HG02623 (cell line): Measurements from ENCODE around the gene CLEC18A.
"Not testable (repeated sequence)": the region's sequence is repeated elsewhere in the genome, so short reads cannot be mapped to it uniquely, and the experiment has no call there.

ENCODE experiments used
- ATAC-seq: cut with Tn5 transposase; IDR thresholded peaks from one replicate; pipeline ENCODE4 v1.9.1; 2021; ENCODE audit warnings: moderate library complexity; ENCODE audit not compliant: unreplicated experiment

CLEC18A gene

DNA sequence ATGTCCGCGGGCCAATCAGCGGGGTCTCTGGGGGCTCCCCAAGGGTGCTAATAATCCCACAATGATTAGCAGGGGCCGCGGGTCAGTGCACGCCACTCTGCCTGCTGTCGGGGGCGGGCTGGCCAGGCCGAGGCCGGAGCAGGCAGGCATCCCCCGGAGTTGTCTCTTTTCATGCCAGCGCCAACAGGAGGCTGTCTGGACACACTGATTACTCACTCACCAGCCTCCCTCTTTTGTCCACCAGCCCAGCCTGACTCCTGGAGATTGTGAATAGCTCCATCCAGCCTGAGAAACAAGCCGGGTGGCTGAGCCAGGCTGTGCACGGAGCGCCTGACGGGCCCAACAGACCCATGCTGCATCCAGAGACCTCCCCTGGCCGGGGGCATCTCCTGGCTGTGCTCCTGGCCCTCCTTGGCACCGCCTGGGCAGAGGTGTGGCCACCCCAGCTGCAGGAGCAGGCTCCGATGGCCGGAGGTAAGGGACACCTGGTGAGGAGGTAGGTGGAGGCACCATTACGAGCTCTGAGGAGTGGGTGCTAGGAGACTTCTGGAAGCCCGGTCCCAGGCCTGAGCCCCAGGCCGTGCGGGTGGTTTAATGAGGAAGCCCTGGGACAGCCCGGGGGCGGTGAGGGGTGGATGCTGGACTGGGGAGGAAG is at the start of gene CLEC18A:
TSS of gene CLEC18A (plus strand) at position 318 of the 655 bp plus-strand sequence. CDS start at position 351, 33 bp downstream.
- not testable (repeated sequence) for ATAC-seq

- no peak for ATAC-seq
Observed at GRCh38 chr16:69903865-69904415, 47.2 kb upstream of the CLEC18A start.

DNA sequence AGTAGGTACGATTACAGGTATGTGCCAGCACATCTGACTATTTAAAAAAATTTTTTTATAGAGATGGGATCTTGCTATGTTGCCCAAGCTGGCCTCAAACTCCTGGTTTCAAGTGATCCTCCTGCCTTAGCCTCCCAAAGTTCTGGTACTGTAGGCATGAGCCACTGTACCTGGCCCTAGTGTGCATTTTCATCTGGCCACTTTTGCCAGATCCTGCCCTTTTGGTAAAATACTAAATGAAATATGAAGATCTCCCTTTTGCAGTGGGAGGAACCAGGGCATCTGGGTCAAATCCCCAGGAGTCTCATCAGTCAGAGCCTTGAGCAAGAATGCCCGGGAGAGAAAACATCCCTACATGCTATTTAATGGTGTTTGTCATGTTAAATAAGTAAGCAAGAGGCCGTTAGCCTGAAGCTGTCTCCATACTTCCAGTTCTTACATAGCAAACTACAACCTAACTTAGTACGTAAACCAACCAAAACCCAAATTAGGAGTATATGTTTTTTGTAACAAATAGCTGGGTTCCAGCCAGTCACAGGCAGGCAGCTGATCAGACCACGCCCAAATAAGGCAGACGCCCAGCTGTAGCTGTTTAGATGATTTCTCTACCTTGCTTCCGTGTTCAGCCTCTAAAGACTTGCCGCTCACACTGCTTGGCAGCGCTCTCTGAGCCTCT is 46.5 kb upstream of the CLEC18A start:
- no peak for ATAC-seq

DNA sequence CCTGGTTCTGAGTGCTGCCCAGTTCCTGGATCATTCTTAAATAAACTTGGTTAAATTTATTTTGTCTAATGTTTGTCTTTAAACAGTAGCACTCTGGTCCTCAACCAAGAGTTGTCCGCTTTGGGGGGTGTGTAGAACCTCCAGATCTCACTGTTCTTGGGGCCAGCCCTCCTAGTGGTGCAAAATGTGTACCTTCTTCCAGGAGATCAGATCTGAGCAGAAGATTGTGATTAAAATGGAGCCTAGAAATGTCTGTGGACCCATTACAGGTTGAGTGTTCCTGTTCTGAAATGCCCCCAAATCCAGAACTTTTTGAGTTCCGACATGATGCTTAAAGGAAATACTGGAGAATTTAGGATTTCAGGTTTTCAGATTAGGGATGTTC is 46.0 kb upstream of the CLEC18A start:
- ATAC-seq, result no peak

DNA sequence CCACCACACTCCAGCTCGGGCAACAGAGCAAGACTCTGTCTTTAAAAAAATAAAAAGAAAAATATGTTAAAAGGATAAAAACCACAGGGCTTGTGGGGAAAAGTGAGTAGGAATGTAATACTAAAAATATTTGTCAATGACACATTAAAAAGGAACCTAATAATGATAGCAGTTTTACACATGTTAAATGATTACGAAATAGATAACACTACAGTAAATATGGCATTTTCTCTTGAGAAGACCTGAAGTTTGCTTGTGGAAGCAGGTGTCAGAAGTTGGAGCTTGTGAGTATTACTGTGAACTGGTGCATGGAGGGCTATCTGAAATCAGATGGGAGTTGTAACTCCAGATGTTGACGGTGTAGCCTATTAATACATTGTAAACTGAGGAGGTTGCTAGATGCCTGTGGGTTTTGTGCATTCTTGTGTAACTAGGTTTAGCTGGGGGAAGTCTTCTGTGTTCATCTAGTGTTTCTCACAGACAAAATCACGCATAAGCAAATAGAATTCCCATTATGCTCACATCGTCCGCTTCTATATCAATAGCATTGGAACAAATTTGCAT is 44.2 kb upstream of the CLEC18A start:
- ATAC-seq, result no peak

DNA sequence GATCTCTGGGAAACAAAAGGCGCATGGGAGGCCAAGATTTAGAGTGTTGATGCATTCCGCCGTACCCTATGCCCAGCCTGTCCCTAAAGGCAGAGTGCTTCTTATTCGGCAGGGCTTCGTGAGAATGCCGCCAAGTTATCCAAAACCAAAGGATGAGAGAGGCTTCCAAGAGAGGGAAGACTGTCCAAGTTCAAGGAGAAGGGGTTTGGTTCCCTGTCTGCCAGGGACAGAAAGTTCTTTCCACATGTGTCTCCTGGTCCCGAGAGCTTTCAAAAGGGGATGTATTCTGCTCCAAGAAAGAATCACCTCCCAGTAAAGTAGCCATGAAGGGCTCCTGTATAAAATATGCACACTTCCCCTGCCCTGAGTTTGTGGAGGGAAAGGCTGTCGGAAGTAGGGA is 42.1 kb upstream of the CLEC18A start:
- no peak for ATAC-seq

DNA sequence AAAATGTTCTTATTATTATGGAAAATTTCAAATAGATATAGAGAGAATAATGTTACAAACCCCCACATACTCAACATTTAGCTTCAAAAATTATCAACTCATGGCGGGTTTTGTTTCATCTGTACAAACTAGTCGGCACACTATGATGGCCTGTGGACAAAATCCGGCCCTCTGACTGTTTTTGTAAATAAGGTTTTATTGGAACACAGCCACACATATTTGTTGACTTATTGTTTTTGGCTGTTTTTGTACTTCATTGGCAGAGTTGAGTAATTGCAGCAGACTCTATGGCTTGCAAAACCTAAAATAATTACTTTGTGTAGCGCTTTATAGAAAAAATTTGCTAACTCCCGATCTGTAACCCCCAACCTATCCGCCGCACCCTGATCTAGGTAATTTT is 41.4 kb upstream of the CLEC18A start:
- ATAC-seq, result no peak

GRCh38 chr16:69910964-69911363 is 40.2 kb upstream of the CLEC18A start:
- ATAC-seq, result no peak

GRCh38 chr16:69916462-69916861 is 34.7 kb upstream of the CLEC18A start:
- no peak for ATAC-seq

DNA sequence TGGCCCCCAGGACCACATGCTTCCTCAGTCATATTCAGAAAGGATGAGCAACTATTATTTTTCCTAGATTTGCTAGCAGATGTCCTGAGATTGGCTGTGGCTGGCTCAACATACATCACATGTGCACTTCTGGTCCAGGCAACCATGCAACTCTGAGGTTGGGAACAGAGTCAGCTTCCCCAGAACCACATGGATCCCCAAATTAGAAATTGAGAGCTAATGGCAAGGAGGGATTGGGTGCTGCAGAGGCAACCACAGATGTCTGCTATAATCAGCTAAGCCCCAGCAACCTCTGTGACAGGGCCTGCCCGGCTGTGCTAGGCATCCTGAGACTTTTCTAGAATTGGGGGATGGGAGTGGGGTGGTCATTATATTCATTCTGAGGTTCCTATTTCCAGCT is 33.8 kb upstream of the CLEC18A start:
- no peak for ATAC-seq

DNA sequence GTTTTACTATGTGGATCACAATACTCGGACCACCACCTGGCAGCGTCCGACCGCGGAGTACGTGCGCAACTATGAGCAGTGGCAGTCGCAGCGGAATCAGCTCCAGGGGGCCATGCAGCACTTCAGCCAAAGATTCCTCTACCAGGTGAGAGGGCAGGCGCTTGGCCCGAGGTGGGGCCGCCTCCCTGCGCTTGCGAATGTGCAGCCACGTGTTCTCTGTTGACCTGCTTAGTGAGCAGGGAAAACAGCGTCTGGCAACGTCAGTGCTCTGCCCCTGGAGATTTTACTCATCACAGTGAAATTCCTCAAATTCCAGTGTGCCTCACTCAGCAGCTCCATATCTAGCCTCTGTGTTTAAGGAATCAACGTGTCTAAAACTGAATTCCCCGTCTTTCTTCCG is 33.4 kb upstream of the CLEC18A start:
- no peak for ATAC-seq

GRCh38 chr16:69918241-69918640 is 32.9 kb upstream of the CLEC18A start:
- ATAC-seq, result no peak

DNA sequence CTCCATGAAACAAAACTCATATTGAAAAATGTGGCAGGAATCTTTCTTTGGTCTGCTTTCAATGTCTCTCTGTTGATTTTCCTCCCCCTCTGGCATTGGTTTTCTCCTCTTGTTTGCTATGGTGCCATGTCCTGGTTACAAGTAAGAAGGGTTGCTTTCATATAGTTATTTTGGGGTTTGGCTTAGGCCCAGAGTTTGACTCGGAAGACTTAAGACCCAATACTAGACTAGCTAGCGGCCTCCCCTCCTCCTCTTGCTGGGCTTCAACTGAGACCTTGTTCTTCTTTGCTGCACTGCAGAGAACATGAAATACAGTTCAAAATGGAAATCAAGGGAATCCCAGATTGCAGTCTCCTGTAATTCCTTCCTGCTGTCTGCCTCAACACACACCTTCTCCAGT is 30.0 kb upstream of the CLEC18A start:
- no peak for ATAC-seq

DNA sequence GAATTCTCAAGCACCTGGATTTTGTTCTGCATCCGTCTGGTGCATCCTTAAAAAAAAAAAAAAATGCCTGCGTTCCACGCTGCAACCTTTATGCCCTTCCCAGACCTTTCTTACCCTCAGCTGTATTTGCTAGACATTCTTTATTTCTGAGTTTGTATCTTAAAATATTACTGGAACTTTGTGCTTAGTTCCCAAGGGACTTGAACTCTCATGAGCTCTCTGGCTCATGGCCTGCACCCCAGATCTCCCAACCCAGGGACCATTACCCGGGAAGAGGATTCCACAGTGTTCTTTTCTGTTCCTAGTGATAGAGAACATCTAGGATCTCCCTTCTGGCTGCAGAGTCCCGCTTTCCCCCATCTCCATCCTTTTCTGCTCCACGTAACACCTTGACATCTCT is 28.9 kb upstream of the CLEC18A start:
- no peak for ATAC-seq

DNA sequence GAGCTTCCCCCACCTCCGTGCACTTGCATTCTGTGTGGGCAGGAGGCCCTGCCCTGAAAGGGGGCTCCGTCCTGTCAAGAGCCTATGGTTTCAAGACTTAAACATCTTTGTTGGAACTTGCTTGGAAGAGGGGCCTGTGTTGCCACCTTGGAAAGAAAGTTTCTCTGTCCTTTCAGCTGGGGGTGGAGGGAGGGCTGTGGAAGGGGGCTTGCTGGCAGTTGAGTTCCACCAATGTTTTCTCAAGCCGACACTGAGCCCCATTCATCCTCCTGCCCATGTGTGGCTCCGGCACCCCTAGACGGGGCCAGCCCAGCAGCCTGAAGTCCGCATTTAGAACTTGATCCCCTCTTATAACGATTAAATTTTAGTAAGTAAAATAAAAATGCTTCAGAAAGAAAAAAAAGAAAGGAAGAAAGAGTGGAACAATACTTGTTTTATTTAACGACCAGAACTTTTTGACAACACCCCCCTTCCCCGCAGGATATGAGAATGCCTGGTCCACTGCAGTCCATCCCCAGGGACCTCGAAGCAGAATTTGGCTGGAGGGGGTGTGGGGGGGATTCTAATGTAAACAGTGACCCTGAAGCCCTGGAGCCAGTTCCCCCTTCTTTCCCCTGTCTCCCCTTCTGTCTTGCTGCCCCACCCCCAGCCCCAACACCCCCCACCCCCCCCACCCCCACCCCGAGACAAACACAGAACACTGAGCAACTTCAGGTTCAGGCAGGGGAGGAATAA is 26.9 kb upstream of the CLEC18A start:
- no peak for ATAC-seq

DNA sequence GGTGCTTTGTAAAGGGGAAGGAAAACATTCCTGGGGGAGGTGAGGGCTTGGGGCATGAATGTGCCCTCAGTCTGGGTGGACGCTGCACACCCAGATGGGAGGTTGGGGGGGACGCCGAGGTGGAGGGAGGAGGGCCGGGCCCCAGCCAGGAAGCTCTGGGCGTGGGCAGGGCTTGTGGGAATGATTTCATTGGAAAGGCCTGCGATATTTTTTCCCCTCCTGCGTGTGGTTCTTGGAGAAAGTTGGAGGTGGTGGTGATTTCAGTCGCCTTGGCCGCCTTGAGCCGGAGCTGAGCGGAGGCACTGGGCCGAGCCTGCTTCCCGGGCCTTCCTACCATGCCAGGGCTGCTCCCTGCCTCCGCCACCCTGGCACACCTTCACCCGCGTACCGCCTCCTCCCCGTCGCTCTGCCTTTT is 26.4 kb upstream of the CLEC18A start:
- ATAC-seq, result no peak

DNA sequence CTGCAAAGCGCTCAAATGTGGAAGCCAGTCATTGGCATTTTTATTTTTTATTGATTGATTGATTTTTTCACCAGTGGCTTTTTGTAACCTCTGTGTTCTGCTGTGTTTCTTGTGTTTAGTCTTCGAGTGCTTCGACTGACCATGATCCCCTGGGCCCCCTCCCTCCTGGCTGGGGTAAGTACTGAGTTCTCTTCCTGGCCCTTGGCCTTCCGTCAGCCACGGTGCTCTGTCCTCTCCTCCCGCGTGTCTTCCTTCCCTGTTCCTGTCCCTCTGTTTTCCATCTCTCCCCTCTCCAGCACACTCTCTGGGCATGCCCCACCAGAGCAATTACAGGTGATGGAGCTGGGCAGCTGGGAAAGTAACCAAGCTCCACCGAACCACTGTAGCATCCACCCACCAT is 25.8 kb upstream of the CLEC18A start:
- ATAC-seq, result no peak

DNA sequence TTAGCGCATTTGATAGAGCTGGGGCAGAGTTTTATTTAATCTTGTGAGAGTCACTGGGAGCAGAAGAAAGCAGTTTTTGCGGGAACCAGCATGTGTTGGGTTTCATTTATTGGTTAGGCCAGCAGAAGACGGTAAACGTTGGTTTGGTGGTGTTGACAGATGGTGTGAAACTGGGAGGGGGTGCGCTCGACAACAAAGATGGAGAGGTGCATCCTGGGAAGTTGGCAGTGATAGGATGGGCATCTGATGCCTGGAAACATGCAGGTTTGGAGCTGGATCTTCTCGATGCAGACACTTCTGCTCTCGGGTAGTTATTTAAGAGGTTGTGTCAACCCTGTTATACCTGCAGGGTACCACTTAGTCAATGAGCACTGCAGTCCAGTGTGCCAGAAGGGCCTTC is 24.9 kb upstream of the CLEC18A start:
- no peak for ATAC-seq

DNA sequence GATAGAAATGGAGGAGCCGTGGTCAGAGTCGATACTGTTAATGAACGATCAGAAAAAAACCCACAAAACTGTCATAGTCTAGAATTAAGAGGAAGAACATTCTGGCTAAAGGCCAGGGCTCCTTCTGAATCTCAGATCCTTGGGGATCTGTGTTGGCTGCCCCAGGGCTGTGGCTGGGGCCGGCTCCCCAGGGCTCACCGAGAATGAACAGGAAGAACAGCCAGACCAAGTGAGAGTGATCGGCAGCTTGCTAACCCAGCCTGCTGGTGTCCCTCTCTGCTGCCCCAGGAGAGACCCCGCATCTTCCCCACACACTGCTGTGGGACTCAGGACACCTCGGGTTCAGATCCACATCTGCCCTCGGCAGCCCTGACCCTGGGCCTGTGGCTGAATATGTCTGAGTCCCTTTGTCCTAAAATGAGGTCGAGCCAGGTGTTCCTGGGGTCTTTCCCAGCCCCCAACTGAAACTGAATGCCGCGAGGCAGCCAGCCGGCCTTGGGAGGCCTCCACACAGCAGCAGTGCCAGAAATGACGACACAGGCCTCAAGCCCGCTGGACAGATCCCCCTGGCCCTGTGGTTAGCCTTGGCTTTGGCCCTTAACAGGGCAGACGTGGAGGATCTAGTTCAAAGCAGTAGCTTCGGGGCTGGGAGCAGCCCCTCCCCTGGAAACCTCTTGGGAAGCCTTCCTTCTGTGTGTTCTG is 23.9 kb upstream of the CLEC18A start:
- no peak for ATAC-seq

DNA sequence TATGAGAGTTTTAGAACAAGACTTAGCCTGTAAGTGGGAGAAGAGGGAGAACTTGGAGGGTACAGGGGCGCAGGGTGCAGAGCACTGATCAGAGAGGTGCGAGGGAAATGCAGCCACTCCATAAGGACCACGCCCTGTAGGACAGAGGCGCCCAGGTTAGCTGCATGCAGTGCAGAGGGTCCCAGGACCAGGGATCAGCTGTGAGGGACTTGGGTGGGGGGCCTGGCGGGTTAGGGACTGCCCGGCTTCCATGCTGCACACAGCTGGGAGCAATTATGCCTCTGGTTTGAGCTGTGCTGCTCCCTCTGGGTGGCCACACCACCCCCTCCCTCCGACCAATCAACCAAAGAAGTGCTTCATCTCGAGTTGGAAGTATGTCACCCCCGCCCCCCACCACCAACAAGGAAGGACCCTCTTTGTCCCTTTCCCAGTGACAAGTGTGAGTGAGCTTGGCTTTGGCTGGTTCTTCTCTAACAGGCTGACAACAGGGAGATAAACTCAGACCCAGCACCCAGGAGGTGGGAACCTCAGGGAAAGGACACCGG is 22.2 kb upstream of the CLEC18A start:
- ATAC-seq, result no peak

- no peak for ATAC-seq
Observed at GRCh38 chr16:69929480-69929879, 21.7 kb upstream of the CLEC18A start.
